ENCODE results near the gene MIF4GD.

DNA sequence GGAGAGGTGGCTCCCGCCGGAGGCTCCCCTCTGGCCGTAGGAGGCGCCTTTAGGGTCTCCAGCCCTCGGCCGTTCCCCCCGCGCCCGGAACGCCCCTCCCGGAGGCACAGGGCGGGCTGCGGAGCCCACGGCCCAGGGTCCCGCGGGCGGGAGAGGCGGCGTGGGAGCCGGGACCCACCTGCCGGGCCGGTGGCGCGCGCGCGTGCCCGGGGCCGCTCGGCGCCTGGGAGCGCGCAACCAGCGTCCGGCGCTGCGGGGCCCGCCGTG, at the start of gene MIF4GD:
- TF ChIP-seq ZNF384 (IDR thresholded peaks at IDR 0.05) (no peak), FOXM1 (IDR thresholded peaks at IDR 0.05; ENCODE audit: borderline replicate concordance) (0 out of 2 replicates have a peak, but pooled peaks have one; percentile 55), SP1 (IDR thresholded peaks at IDR 0.05) (no peak)
